GM18870 (cell line): ENCODE data around the gene AAMP.
A peak's percentile ranks its signal among the peaks of the same experiment; 100 is the strongest.

Experiments
- ATAC-seq: cut with Tn5 transposase; IDR thresholded peaks from one replicate; pipeline ENCODE4 v1.9.1; 2021; ENCODE audit warnings: moderate library complexity; ENCODE audit not compliant: unreplicated experiment

The AAMP gene

GRCh38 chr2:218228366-218229090 lies 41.4 kb downstream of the AAMP start:
- ATAC-seq: no peak

GRCh38 chr2:218226903-218227302 lies 43.0 kb downstream of the AAMP start:
- no peak for ATAC-seq

GRCh38 chr2:218224186-218224585 lies 45.8 kb downstream of the AAMP start:
- no peak for ATAC-seq

DNA sequence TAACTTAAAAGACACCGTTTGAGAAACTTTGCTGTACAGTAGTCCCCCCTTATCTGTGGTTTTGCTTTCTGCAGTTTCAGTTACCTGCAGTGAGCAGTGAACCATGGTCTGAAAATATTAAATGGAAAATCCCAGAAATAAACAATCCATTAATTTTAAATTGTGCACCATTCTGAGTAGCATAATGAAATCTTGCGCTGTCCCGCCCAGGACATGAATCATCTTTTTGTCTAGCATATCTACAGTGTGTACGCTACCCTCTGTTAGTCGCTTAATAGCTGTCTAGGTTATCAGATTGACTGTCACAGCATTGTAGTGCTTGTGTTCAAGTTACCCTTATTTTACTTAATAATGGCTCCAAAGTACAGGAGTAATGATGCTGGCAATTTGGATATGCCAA lies 46.9 kb downstream of the AAMP start:
- no peak for ATAC-seq

GRCh38 chr2:218221000-218221399 lies 48.9 kb downstream of the AAMP start:
- no peak for ATAC-seq

DNA sequence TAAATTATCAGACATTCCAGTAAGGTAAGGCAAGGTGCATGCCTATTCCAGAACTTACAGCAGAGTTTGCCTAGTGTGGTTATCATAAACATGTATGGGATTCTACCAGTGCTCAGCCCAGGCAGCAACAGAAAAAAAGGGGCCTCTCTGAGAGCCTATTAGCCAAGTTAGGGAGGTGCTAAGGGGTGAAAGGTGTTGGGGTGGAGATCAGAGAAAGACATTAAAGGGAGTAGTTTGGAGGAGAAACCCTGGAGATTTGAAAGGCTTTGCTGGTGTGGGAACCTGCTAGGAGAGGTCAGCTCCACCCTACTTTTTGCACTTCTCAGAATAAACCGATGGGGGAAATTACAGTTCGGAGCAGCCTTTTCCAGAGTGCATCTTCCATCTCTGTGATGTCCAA lies 50.0 kb downstream of the AAMP start:
- ATAC-seq: no peak

DNA sequence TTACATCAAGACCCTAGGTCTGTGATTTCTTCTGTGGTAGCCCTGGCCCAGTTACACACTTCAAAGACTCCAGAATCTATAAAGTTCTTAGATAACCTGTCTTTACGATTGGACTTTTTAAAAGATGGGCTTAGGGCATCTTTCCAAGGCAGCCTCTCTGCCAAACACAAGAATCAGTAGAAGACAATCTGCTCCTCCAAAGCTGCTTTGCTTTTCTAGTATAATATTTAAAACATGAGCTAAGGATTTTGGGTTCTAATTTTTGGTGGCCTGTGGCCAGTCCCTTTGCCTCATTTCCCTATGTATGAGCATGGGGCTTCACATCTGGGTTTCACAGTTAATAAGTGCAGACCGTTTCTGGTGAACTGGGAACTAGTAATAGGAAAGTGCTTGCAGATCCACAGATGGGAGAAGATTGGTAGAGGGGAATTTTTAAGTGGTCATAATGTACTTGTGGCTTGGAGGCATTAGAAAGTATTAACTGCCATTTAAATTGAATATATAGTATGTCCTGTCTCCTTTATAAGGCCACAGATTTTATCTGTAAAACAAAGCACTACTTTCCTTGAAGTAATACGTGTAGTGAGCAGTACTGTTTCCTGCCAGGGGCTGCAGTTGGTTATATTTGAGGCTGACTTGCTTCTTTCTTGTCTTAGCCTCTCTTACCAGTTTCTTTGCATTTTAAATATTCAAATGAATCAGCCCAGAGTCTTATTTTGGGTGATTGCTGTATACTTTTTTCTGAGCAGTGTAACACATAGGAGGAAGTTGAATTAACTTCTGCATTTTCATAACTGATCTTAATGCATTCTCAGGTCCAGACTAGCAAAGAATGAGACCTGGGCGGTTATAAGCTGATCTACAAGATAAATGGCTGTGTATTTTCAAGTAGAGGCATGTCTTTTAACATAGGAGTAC lies 51.4 kb downstream of the AAMP start:
- peak; percentile 35 for ATAC-seq

GRCh38 chr2:218217360-218218267 lies 52.3 kb downstream of the AAMP start:
- ATAC-seq: no peak

DNA sequence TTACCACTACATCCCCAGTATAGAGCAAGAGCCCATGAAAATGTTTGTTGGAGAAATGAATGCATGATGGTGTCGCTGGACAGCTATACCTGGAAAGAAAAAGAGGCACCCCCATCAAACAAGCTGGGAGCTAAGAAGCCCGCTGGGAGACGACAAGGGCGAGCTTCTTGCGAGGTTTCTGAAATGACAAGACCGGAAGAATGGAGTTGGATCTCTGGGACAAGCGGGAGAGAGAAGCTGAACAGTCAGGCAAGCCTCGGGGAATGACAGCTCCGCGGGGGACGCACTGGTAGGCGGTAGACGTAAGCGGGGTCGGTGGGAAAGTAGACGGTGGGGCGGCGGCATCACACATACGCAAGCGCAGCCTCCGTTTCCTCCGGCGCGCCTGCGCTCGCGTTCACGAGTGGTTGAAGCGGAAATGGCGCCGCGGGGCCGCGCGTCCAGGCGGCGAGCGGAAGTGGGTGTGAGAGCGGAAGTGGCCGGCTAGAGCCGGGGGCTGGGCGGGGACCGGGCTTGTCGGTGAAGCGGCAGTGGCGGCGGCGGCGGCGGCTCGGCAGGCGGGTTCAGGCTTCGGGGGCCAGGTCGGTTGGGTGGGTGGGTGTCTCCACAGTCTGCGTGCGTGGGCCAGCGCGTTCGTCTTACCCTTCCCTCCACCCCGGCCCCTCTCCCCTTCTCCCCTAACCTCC lies 53.1 kb downstream of the AAMP start, which contains the start of gene ARPC2:
TSS of gene ARPC2 (plus strand) at position 516 of the 686 bp plus-strand sequence. CDS start 282 bp downstream, outside the sequence.
- ATAC-seq: peak; percentile 59

GRCh38 chr2:218216336-218216673 lies 53.6 kb downstream of the AAMP start:
- ATAC-seq: no peak
